Suppressor macrophage treated with lipopolysaccharide for 1 hour (primary cell): ENCODE measurements around the gene CFAP77.

Experiments used
- DNase-seq, 3 donors: peaks; one replicate each; pipeline ENCODE4 v3.0.0-alpha.2; 2020 to 2022

The CFAP77 gene

DNA sequence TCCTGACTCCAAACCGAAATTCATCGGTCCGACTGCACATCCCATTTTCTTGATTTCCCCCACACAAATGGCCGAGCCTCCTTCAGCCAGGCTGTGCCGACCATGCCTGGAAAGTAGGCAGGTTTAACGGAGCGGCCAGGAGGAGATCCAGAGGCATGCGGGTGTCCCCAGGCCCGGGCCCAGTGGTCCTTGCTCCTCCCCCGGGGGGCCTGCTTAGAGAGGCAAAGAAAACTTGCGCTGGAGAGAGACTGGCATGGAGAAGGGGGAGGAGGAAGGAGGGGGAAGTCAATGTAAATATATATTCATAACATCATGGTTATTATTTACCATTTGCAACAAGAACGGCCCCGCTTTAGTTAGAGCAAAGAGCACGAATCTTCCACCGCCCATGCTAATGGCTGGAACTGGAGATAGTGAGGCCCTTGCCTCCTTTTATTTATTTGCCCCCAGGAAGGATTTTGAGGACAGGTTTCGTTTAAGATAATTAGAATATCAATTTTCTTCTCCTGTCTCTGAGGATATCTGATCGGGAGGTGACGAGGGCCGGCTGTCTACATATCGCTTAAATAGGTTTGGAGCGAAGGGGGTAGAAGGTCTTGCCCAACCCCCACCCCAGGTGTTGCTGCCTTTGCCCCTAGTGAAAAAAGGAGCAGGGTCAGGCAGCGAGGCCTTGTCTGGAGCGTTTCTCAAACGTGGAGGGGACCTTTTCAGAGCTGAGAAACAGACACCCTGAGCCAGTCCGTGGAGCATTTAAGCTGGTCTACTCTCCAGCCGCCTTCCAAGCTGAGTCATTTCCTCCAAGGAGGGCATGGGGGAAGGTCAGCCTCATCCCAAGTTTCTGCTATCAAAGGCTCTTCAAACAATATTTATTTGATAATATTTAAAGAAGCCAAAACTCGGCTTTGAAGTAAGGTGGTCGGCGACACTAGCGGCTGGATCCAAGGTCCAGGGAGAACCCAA is 174.9 kb downstream of the CFAP77 start:
- no peak for DNase-seq

- peak; percentile 63 to 66 (median 64) for DNase-seq
These were observed 176.2 kb downstream of the CFAP77 start for GRCh38 chr9:132585954-132586829.

DNA sequence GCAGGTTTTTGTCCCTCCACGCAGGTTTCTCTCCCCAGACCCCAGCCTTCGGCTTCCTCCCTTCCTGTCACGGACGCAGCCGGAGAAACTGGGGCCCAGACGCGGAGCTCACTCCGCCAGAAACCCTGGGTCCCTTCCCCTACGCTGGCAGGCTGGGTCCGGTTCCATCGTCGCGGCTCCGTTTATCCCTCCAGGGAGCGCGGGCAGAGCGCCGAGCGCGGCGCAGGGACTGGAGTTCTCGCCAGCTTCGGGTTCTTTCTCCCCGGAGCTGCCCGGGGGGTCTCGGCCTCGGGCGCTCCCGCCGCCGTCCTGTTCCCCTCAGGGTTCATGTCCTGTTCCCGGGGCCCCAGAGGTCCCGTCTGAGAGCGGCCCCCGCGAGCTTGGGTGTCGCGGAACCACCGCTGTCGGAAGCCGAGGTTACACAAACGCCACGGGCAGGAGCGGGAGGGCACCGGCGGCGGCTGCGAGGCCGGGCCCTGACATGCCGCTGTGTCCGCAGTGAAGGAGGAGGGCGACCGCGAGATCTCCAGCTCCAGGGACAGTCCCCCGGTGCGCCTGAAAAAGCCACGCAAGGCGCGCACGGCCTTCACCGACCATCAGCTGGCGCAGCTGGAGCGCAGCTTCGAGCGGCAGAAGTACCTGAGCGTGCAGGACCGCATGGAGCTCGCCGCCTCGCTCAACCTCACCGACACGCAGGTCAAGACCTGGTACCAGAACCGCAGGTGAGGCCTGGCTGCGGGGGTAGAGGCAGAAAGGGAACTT is 177.0 kb downstream of the CFAP77 start:
- DNase-seq: no peak

- DNase-seq: no peak
These were observed 177.6 kb downstream of the CFAP77 start for GRCh38 chr9:132587592-132587955.

DNA sequence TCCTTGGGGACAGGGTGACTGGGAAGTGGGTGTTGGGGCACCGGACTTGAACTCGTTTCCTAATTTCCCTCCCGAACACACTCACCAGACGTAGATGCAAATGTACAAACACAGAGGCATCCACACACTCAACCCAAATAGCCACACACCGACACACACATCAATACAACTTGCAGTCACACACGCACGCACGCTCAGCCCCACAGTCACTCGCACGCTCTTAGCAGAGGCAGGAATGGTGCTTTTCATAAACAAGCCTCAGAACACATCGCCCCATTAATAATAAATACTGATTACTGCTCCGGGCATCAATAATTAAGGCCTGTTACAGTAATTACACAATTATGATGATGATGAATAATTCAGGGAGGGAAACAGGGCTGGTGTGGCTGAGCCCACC is 178.1 kb downstream of the CFAP77 start:
- DNase-seq: no peak

- no peak for DNase-seq
These were observed 178.6 kb downstream of the CFAP77 start for GRCh38 chr9:132588501-132589147.

GRCh38 chr9:132589148-132590036 is 179.4 kb downstream of the CFAP77 start:
- peak in 1 of 3 donors; percentile 29 for DNase-seq

DNA sequence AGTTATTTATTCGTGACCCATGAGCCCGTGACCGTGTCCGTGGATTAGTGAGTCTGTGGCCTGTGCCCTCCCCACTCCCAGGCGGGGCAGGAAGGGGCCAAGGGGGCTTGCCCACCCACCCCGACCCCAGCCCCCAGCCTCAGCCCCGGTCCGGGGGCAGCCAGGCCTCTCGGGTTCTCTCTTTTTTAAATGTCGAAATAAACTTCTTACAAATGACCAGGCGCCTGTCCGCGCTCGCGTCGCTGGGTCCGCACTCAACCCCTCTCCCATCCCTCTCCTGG is 180.0 kb downstream of the CFAP77 start:
- no peak for DNase-seq

- DNase-seq: no peak
These were observed 180.5 kb downstream of the CFAP77 start for GRCh38 chr9:132590318-132591182.

GRCh38 chr9:132591244-132591643 is 181.2 kb downstream of the CFAP77 start:
- no peak for DNase-seq

DNA sequence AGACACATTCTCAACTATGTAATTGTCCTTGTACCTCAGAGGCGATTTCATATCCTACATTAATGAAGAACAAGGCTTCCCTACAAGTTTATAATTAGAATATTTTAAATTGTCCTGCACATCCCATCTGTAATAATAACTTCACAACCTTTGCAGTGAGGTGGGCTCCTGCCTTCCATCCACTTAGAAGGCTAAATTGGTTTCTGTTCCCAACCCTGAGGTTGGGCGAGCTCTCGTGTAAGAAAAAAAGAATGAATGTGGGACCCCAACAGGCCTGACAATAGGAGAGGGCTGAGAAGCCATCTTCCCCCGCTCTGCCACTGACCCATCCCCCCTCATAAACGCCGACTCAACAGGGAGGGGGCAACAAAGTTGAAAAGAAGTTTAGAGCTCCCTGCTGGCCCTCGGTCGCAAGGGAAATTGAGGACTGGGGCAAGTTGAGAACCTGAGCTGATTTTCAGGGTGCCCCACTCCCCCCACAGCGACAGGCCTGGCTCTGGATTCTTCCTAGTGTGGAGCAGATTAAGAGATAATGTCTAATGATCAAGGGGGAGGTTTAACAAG is 181.8 kb downstream of the CFAP77 start:
- no peak for DNase-seq

DNA sequence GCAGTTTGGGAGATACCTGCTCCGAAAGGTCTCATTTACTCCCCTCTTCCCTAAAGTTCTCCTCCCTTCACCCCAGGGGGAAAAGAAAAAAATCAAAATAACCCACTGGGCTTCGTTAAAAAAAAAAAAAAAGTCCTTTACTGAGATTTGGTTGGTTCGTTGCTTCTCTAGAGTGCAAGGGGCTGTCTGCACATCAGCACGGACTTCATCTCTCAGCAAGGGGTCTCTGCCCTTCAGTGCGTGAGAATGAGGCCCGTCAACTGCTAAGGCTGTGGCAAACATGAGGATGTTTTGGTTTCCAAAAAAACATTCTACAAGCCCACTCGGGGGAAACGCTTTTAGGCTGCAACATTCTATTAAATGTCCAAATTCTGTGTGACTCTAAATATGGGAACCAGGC is 182.4 kb downstream of the CFAP77 start:
- DNase-seq: no peak

GRCh38 chr9:132594412-132594811 is 184.4 kb downstream of the CFAP77 start:
- no peak for DNase-seq

GRCh38 chr9:132595319-132595718 is 185.3 kb downstream of the CFAP77 start:
- DNase-seq: no peak

DNA sequence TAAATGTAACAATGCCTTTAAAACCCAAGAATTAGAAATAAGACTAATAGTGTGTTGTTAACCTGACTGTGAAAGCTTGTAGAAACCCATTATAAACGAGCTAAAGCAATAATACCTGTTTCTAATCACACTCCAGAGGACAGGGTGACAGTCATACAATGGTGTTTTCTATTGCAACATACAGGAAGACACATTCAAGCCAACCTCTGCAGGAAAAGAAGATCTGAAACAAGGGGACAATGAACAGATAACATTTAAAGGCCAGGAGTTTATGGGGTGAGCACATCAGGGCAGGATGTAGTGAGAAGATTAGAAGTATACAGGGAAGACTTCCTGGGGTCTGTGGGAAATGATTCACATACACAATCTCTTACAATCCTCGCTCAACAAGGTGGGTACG is 186.2 kb downstream of the CFAP77 start:
- DNase-seq: no peak

DNA sequence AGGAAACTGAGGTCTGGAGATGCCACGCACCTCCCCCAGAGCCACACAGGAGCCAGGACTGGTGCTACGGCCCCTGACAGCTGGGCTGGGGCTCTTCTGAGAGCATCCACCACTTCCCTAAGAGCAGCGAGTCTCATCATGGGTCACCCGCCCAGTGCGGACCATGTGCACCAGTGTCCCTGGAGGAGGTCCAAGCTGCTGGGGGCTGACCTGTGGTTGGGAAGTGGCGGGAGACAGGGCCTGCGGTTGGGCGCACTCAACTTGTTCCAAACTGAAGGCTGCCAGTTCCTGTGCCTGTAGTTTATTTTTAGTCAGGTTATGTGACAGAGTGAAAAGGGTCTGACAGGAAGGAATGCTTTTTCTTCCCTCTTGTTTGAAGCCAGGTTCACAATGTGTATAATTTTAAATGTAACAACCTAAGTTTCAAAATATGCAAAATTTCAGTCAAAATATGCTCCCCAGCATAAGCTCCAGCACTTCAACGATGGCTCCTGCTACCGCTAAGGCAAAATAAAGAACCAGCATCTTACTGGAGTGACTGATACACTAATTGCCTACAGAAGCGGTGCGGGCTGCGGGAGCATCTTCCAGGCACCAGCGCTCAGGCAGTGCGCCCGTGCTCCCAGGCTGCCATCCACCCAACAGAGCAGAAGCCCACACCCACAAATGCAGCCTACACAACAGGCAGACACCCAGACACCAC is 187.2 kb downstream of the CFAP77 start:
- no peak for DNase-seq

DNA sequence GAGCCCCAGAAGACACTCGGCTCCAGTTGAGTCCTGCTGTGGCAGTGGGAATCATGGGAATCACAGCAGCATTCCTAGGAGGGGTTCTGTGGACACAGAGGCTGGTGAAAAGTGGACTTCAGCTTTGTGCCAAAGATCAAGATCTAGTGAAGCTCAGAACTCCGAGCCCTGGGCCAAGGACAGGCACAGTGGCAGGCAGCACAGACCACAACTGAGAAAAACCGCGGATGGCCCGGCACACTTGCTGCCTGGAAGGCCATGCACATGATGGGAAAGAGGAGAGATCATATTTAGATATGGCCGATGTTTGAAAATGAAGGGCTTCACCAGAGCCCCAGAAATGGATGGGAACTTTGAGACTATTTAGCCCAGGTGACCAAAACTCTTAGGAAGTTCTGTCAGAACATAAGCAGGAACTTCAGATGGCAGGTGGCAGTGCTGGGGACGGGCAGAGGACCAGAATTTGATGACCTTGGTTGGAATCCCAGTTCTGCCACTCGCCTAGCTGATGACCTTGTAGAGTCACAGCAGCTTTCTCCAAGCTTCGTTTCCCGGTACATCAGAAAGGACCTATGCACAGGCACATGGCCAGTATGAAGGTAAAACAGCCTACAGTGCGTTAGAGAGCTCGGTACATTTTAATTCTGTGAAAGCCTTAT is 190.4 kb downstream of the CFAP77 start:
- no peak for DNase-seq

DNA sequence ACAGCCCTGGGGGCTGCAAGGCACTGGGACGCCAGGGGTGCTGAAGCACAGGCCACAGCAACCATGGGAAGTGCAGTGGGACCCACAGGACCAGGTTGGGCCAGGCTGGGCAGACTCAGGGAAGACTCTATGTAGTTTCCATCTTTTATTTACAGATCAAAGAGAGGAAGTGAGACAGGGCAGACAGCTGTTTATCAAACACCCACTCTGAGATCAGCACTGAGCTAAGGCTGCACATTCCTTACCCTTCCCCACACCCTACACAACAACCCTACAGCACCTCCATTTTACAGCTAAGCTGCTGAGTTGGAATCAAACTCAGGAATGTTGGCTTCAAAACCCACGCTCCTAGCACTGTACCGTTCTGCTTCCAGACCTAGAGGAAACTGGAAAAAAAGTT is 192.2 kb downstream of the CFAP77 start:
- DNase-seq: no peak

- DNase-seq: no peak
These were observed 195.4 kb downstream of the CFAP77 start for GRCh38 chr9:132605387-132605786.
